IPS DF 4.7 (cell line): ENCODE measurements around the gene IARS2.
"Not testable (repeated sequence)": the region's sequence is repeated elsewhere in the genome, so short reads cannot be mapped to it uniquely, and the experiment has no call there.

Source experiments
- DNase-seq: peaks from one replicate; pipeline ENCODE4 v3.0.0-alpha.2; 2013; ENCODE audit warnings: low spot score; ENCODE audit errors: extremely low read depth

The IARS2 gene

GRCh38 chr1:220094016-220094911, at the start of gene IARS2:
TSS of gene IARS2 (plus strand) at chr1:220094132. CDS start at chr1:220094217, 85 bp downstream.
- no peak for DNase-seq

DNA sequence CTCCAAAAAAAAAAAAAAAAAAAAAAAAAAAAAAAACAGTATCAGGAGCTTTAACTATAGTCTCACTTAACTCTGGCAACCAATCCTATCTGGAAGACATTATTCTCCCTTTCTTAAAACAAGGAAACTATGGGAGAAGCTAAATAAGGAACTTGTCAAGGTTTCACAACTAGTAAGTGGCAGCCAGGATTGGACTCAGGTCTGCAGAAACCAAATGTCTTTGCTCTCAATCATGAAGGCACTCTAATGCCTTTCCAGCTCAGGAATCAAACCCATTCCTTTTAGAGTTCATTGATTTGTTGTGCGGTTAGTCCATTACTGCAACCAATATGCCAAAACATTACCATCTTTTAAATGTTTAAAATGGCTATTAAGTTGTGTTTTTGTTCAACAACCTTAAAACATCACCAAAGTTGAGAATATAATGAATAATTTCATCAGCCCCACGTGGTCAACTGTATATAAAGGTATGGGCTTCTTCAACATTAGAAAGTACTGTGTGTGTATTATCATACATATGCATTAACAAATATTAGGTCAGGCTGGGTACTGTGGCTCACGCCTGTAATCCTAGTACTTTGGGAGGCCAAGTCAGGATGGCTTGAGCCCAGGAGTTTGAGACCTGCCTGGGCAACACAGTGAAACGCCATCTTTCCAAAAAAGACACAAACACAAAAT, 49.1 kb upstream of the IARS2 start:
- no peak for DNase-seq

DNA sequence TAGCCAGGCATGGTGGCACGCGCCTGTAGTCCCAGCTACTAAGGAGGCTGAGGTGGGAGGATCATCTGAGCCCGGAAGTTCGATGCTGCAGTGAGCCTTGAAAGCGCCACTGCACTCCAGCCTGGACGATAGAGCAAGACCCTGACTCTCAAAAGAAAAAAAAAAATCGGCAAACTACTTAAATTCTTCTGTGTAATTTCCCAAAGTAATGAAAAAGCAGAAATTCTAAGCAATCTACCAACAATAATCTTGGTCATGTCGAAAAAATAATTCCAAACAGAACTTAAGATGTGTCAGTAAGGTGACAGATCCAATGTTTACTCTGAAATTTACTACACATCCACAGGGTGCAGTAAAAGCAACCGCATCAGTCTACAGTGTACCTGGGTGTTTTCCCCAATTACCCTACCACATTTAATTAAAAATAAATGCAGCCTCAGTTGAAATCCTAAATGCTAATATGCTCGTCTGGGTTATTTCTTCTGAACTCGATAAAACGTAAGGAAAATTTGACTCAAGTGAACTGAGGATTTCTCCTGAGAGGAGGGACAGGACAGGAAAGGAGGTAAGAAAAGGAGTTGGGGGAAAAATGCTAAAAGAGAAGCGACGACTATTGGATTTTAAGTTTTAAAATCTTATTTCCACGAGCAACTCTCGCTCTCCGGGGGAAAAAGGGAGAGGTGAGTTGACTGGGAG, 48.4 kb upstream of the IARS2 start:
- DNase-seq: no peak

- DNase-seq: peak; percentile 93
Observed at GRCh38 chr1:220046052-220046930, 47.6 kb upstream of the IARS2 start, which contains the start of gene EPRS1. TSS of gene EPRS1 (minus strand) at chr1:220046505. CDS start at chr1:220046388, 117 bp downstream.

DNA sequence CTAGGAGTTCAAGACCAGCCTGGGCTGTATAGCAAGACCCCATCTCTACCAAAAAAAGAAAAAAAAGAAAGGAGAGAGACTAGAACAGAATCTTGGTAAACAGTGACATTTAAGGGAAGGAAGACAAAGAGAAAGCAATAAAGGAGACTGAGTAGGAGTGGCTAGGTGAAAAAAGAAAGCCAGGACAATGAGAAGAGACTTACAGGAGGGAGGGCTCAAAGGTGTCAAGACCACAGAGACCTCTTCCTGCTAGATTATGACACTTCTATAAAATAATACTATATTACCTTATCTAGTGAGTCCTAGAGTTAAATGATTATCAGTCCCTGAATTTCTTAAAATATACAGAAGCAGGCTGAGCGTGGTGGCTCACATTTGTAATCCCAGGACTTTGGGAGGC, 37.6 kb upstream of the IARS2 start:
- DNase-seq: no peak

DNA sequence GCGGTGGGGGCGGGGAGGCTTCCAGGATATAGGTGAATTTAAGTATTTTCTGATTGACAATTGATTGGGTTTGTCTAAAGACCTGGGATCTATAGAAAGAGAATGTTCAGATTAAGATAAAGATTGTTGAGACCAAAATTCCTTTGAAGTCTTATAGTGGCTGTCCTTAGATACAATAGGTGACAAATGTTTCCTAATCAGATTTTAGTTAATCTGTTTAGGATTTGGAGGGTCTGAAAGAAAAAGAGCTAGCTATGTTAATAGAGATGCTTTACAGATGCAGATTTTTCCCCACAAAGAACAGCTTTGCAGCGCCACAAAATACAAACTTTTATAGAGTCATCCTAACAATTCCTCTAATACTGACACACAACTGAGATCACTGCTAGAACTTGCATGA, 33.1 kb upstream of the IARS2 start:
- no peak for DNase-seq

DNA sequence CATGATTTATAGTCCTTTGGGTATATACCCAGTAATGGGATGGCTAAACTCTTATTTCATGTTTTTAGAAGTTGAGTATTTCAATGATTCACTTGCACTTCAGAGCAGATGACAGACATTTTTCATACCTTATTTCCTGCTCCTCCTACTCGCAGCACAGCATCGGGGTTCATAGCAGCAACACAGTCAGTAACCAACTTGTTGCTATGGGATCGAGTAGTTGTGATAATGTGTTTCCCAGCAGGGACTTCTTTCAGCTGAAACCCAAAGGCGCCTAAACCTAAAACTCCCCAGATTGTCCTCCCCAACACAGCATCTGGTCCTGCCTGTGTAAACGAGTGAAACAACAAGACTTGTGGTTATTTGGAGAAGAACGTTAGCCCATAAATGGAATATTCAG, 31.3 kb upstream of the IARS2 start:
- DNase-seq: no peak

DNA sequence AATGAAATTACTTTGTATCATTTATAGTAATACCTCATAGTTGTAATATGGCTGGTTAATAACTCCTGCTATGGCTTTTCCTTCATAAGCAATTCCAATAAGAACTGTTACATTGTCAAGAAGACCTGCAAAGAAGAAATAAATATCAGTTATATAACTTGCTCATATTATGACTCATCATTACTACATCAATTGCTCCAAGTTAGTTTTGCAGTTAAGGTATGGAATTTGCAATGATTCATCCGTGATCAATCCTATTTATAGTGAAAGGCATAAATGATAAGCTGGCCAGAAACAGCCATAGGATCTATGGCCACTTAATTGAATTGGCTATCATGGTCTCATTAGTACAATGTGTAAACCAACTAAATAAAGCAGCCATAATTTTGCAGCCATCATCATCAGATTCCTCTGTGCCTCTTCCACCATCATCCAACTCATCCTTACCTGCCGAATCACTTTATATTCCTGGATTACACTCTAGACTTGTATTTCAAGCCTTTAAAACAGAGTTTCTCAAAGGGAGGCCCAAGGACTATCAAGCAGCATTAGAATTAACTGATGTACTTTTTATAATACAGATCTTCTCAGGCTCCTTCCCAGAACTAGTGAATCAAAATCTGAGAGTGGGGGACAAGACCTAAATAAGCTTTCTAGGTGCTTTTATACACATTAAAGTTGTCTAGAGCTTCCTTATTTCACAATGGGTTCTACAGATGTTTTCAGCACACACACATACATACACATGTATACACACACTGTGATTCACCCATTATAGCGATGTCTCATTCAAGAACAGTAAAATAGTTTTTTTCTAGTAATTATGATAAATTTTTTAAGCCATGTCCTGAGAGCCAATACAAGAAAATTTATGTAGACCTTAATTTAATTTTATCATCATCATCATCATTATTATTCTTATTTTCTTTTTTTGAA, 26.4 kb upstream of the IARS2 start:
- DNase-seq: no peak

DNA sequence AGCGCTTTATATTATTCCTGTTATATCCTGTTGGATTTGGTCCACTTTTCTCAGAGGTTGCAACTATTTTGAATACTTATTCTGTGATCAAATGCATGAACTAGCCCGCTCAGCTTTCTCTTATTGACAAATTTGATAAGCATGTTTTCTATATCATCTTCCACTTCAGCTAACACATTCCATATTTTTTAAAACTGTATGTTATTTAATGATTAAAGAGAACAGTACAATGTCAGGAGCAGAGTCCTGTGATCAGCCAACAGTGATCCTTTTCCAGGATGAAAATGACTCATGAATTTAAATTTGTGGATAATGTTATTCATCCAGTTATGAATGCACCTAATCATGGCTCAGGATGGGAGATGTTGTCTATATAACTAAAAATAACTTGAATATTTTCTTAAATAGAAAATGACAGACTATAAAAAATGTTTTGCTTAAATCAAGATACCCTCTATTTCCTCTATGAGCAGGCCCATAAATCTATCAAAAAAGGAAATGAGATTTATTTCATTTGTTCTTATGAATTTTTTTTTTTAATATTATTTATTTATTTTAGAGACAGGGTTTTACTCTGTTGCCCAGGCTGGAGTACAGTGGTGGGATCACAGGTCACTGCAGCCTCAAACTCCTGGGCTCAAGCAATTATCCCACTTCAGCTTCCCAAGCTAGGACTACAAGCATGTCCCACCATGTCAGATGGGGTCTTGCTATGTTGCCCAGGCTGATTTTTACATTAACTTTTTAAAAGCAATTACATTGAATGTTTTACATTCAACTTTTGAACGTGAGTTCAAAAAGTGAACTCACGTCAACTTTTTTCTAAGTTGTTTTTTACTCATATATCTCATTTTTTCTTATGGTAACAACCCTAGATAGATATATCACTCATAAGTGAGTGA, 16.8 kb upstream of the IARS2 start:
- no peak for DNase-seq

- no peak for DNase-seq
Observed at GRCh38 chr1:220077887-220078286, 16.0 kb upstream of the IARS2 start.

DNA sequence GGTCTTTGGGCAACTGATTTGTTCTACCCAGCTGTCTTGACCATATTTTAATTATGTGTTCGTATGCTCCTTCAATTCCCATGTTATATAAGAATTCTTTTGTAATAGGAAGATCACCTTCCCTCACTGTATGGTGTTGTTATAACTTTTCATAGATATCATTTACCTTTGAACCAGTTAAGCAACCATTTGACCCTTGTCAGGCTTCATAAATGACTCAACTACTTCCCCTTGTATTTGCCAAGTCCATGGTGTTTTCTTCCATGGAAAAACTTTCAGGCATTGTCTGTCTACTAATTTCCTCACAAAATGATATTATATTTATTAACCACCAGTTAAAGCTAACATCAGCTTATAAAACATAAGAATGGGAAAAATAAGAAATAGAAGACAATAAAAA, 9.5 kb upstream of the IARS2 start:
- DNase-seq: no peak

- not testable (repeated sequence) for DNase-seq
Observed at GRCh38 chr1:220086261-220086686, 7.7 kb upstream of the IARS2 start.

- DNase-seq: peak; percentile 92
Observed at GRCh38 chr1:220089650-220090556, 4.0 kb upstream of the IARS2 start, which contains the start of gene BPNT1. TSS of gene BPNT1 (minus strand) at chr1:220089788. CDS start at chr1:220079846, 9,942 bp downstream.

- no peak for DNase-seq
Observed at GRCh38 chr1:220092694-220093093, 1.2 kb upstream of the IARS2 start.

DNA sequence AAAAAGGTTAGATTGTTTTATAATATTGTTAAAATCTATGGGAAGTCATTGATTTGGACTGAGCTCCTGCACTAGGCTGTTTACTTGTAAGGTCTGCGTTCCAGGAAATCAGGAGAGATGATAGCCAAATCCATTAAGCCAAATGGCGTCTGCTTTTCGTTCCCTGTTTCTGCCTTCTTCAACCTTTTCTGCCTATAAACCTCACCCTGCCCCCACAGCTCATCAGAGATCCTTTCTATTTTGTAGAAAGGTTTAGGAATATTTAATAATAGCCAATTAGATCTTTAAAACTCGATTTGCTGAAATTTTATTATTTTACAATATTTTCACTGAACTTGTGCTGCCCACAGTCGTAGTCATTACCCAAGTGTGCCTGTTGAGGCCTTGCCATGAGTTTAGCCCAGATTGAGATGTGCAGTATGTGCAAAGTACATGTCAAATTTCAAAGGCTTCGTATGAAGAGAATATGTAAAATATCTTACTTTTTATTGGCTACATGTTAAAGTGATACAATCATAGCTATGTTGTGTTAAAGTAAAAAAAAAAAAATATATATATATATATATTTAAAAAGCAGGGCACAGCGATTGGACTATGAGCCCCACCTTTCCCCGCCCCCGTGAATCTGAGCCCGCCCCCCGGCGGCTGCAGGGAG, 444 bp upstream of the IARS2 start:
- no peak for DNase-seq

- no peak for DNase-seq
Observed at GRCh38 chr1:220099826-220100225, 5.9 kb downstream of the IARS2 start.

GRCh38 chr1:220110473-220110872, 16.5 kb downstream of the IARS2 start:
- DNase-seq: not testable (repeated sequence)
